Anterior cingulate cortex (tissue), 58 donors: ENCODE results near the gene CISH.

ENCODE experiments used
- DNase-seq, 58 donors: peaks; one replicate each; lab custom pipeline; 2025; lab: John Stamatoyannopoulos, UW

Gene CISH

GRCh38 chr3:50575372-50575771, 36.2 kb downstream of the CISH start:
- DNase-seq, result no peak

- no peak for DNase-seq
Observed at GRCh38 chr3:50574444-50574831, 37.1 kb downstream of the CISH start.

GRCh38 chr3:50573566-50574443, 37.8 kb downstream of the CISH start:
- no peak for DNase-seq

- DNase-seq, result no peak
Observed at GRCh38 chr3:50572801-50573371, 38.7 kb downstream of the CISH start.

- DNase-seq, result peak in 51 of 58 donors; percentile 7 to 73 (median 37)
Observed at GRCh38 chr3:50572158-50572557, 39.4 kb downstream of the CISH start.

- no peak for DNase-seq
Observed at GRCh38 chr3:50571486-50571885, 40.1 kb downstream of the CISH start.

GRCh38 chr3:50570508-50571279, 40.9 kb downstream of the CISH start:
- no peak for DNase-seq

GRCh38 chr3:50568947-50569749, 42.4 kb downstream of the CISH start, which contains the start of gene HEMK1:
TSS of gene HEMK1 (plus strand) at chr3:50569522. CDS start at chr3:50571105, 1,583 bp downstream.
- peak; percentile 64 to 99 (median 94) for DNase-seq

GRCh38 chr3:50567386-50568167, 44.0 kb downstream of the CISH start, which contains the start of gene C3orf18:
TSS of gene C3orf18 (minus strand) at chr3:50567747. CDS start at chr3:50565699, 2,048 bp downstream.
- DNase-seq, result peak; percentile 37 to 95 (median 86)

GRCh38 chr3:50567011-50567385, 44.6 kb downstream of the CISH start:
- DNase-seq, result no peak

- no peak for DNase-seq
Observed at GRCh38 chr3:50564321-50564720, 47.3 kb downstream of the CISH start.

- peak in 3 of 58 donors; percentile 4 to 20 (median 8) for DNase-seq
Observed at GRCh38 chr3:50563867-50564266, 47.7 kb downstream of the CISH start.

GRCh38 chr3:50562861-50563260, 48.7 kb downstream of the CISH start:
- no peak for DNase-seq

GRCh38 chr3:50559702-50560101, 51.9 kb downstream of the CISH start:
- DNase-seq, result no peak

- no peak for DNase-seq
Observed at GRCh38 chr3:50557915-50558314, 53.7 kb downstream of the CISH start.

GRCh38 chr3:50557106-50557505, 54.5 kb downstream of the CISH start:
- DNase-seq, result no peak
